ENCODE results near the gene APOL1. TPM values are rescaled to one million over a fixed set of nuclear protein-coding genes. Genes with fewer than 3 reads are reported as not detected.

APOL1 gene
- total and polyA plus RNA-seq, 9 of the 15 experiments (the other 6 are each of a cell fraction or from before 2014, with no cell fraction given), result 2.5 to 9.7 (median 5.6) TPM

GRCh38 chr22:36218648-36219193 is 34.2 kb upstream of the APOL1 start:
- Histone ChIP-seq H3K9me1 (ENCODE audit: control insufficient read depth, insufficient read depth, low read length) (no peaks in the 10 kb centered on the region), H3K79me2 (ENCODE audit: control insufficient read depth, insufficient read depth, low read length) (no peaks in the 10 kb centered on the region), H3K4me1 (replicated peaks in 1 of 2; ENCODE audit: control insufficient read depth in 2 of 2, insufficient read depth in 2 of 2, low read length in 2 of 2) (peaks cover 0 to 8% of the 10 kb centered on the region in 2 experiments; a peak in 2 of 5 replicates), H3K36me3 (ENCODE audit: control insufficient read depth, insufficient read depth, low read length) (no peaks in the 10 kb centered on the region), H3K4me2 (ENCODE audit: insufficient read depth, low read length) (no peak overlapping the region), H2AFZ (ENCODE audit: low read depth, low read length) (no peak overlapping the region), H3K9me3 (replicated peaks; ENCODE audit: control insufficient read depth, insufficient read depth, low read depth, low read length) (no peaks in the 10 kb centered on the region), H3K27me3 (ENCODE audit: control insufficient read depth in 2 of 2, insufficient read depth in 2 of 2, low read length in 2 of 2) (no peaks in the 10 kb centered on the region), H3K4me3 (no peak overlapping the region), H3K27ac (ENCODE audit: extremely low read depth, low read depth, low read length) (no peak overlapping the region), H3K9ac (ENCODE audit: insufficient read depth in 1 of 2, low read depth in 2 of 2, low read length in 2 of 2) (no peak overlapping the region), H4K20me1 (replicated peaks; ENCODE audit: control insufficient read depth, insufficient read depth, low read length) (no peaks in the 10 kb centered on the region)
- BruUV-seq (replicated peaks), result no TSS peak
- CTCF ChIA-PET (ENCODE audit: low intra/inter-chr PET ratio), result interaction anchor here (0.7 kb wide), 1 partner anchor 39 kb away, joined by 3 read pairs; no protein-coding TSS in a partner anchor
- no peak for DNase-seq (ENCODE audit: extremely low read depth in 1 of 4, low spot score in 3 of 4)
- in situ Hi-C loops (cut with MboI), result no loop called here
- POLR2A ChIA-PET, result interaction anchor here (1.4 kb wide), 1 partner anchor 34 kb away, joined by 3 read pairs; the partner anchor contains the start of gene APOL1
- TF ChIP-seq AFF1 (IDR thresholded peaks at IDR 0.05; ENCODE audit: low read depth in 1 of 2, partially characterized antibody in 2 of 2), result peak in 1 of 2 experiments; percentile 91
- no peak for TF ChIP-seq ZNF175 (CRISPR knock-in tag; IDR thresholded peaks at IDR 0.05; ENCODE audit: low read depth)
- TF ChIP-seq SPI1 (IDR thresholded peaks at IDR 0.05; ENCODE audit: borderline replicate concordance, low read depth, low read length), result peak; percentile 38; the same call in 1 of the 2 replicates
- no peak for ATAC-seq
- 48% methylated on average over 7 of the region's 7 CpGs for WGBS (ENCODE audit: insufficient coverage, low coverage, missing lambda C conversion rate)
- intact Hi-C loops (cut with micrococcal nuclease), result no loop called here
- no peak for FAIRE-seq

Measured in K562 (cell line).